Astrocyte (in vitro differentiated cells and primary cell): ENCODE measurements around the gene DCLK1. TPM values are rescaled to one million over a fixed set of nuclear protein-coding genes. Genes with fewer than 3 reads are reported as not detected.

Experiments used
- DNase-seq: peaks from one replicate; pipeline ENCODE4 v3.0.0-alpha.2; 2010; ENCODE audit warnings: low read depth
- FAIRE-seq: peaks from 2 replicates; lab custom pipeline; 2011; peaks lifted over from hg19 to GRCh38; lab: Jason Lieb, UNC
- H2AFZ ChIP-seq: 2 replicates; pipeline ENCODE4 v1.6.0; 2012; ENCODE audit warnings: low read depth, low read length, inconsistent platforms
- H3K27ac ChIP-seq: 2 replicates; pipeline ENCODE4 v1.5.1; 2011; ENCODE audit warnings: low read depth, low read length, inconsistent platforms
- H3K27me3 ChIP-seq: 2 replicates; pipeline ENCODE4 v1.6.0; 2011; ENCODE audit warnings: low read length, inconsistent platforms; ENCODE audit not compliant: insufficient read depth
- H3K36me3 ChIP-seq: 2 replicates; pipeline ENCODE4 v1.5.1; 2011; ENCODE audit warnings: low read length, inconsistent platforms; ENCODE audit not compliant: insufficient read depth
- H3K4me1 ChIP-seq: 2 replicates; pipeline ENCODE4 v1.5.1; 2011; ENCODE audit warnings: low read length, inconsistent platforms; ENCODE audit not compliant: insufficient read depth
- H3K4me2 ChIP-seq: 2 replicates; pipeline ENCODE4 v1.6.0; 2012; ENCODE audit warnings: low read length, inconsistent platforms
- H3K4me3 ChIP-seq: 2 replicates; pipeline ENCODE4 v1.5.1; 2011; ENCODE audit warnings: low read depth, mild to moderate bottlenecking, low read length, inconsistent platforms; ENCODE audit not compliant: insufficient read depth
- H3K79me2 ChIP-seq: 2 replicates; pipeline ENCODE4 v1.6.0; 2012; ENCODE audit warnings: mild to moderate bottlenecking, low read length, inconsistent platforms; ENCODE audit not compliant: insufficient read depth
- H3K9ac ChIP-seq: 2 replicates; pipeline ENCODE4 v1.6.0; 2012; ENCODE audit warnings: mild to moderate bottlenecking, low read length, inconsistent platforms
- H3K9me3 ChIP-seq: 2 replicates; pipeline ENCODE4 v1.5.1; 2012; ENCODE audit warnings: low read depth, mild to moderate bottlenecking, low read length, inconsistent platforms; ENCODE audit not compliant: insufficient read depth
- H4K20me1 ChIP-seq: 2 replicates; pipeline ENCODE4 v1.6.0; 2012; ENCODE audit warnings: low read length, inconsistent platforms; ENCODE audit not compliant: insufficient read depth
- H3K27ac Mint-ChIP-seq: one replicate; pipeline ENCODE4 v1.8.0; 2021; ENCODE audit warnings: mild to moderate bottlenecking, mixed read lengths; ENCODE audit not compliant: unreplicated experiment
- H3K27me3 Mint-ChIP-seq: one replicate; pipeline ENCODE4 v1.8.0; 2021; ENCODE audit warnings: low read depth, mixed read lengths; ENCODE audit not compliant: unreplicated experiment
- H3K36me3 Mint-ChIP-seq: one replicate; pipeline ENCODE4 v1.8.0; 2021; ENCODE audit warnings: low read depth, mixed read lengths; ENCODE audit not compliant: unreplicated experiment
- H3K4me1 Mint-ChIP-seq: one replicate; pipeline ENCODE4 v1.8.0; 2021; ENCODE audit warnings: low read depth, mixed read lengths; ENCODE audit not compliant: unreplicated experiment
- H3K4me3 Mint-ChIP-seq: one replicate; pipeline ENCODE4 v1.8.0; 2021; ENCODE audit warnings: mild to moderate bottlenecking, moderate library complexity, mixed read lengths; ENCODE audit not compliant: unreplicated experiment
- H3K9me3 Mint-ChIP-seq: one replicate; pipeline ENCODE4 v1.8.0; 2021; ENCODE audit warnings: mild to moderate bottlenecking, mixed read lengths; ENCODE audit not compliant: unreplicated experiment
- CTCF ChIP-seq: IDR thresholded peaks from 2 replicates; pipeline ENCODE4 v1.5.1; 2011; ENCODE audit warnings: low read depth, mild to moderate bottlenecking, inconsistent platforms, low read length, moderate library complexity; ENCODE audit not compliant: insufficient read depth
- EZH2 ChIP-seq: IDR thresholded peaks from 2 replicates; pipeline ENCODE4 v1.6.1; 2012; ENCODE audit warnings: mild to moderate bottlenecking, low read length, inconsistent platforms; ENCODE audit not compliant: insufficient read depth
- total RNA-seq: library from RNA; stranded (reverse); gene quantifications from 2 replicates; pipeline ENCODE4 v1.2.1, GENCODE V29; 2021

DCLK1 gene
- total RNA-seq, 1 donor from 2014 or later = 4.9 TPM

- H3K27ac ChIP-seq = peak overlapping the region; percentile 38
Observed at GRCh38 chr13:35961002-35961401, 170.2 kb downstream of the DCLK1 start.

GRCh38 chr13:35957996-35958395 is 173.2 kb downstream of the DCLK1 start:
- DNase-seq (no peak), FAIRE-seq (peak; percentile 100)
- H3K4me1 Mint-ChIP-seq = peaks cover 23% of the 10 kb centered on the region
- H3K36me3 Mint-ChIP-seq = no peaks in the 10 kb centered on the region
- no peak overlapping the region for H3K4me3 Mint-ChIP-seq
- Histone ChIP-seq H3K27me3 (no peaks in the 10 kb centered on the region), H3K79me2 (peaks cover 6% of the 10 kb centered on the region), H4K20me1 (peaks cover 6% of the 10 kb centered on the region), H3K9me3 (no peaks in the 10 kb centered on the region), H3K4me1 (peaks cover 11% of the 10 kb centered on the region), H3K9ac (no peak overlapping the region), H3K4me2 (no peak overlapping the region), H2AFZ (no peak overlapping the region), H3K4me3 (no peak overlapping the region), H3K27ac (no peak overlapping the region), H3K36me3 (no peaks in the 10 kb centered on the region)
- no peaks in the 10 kb centered on the region for H3K9me3 Mint-ChIP-seq
- no peaks in the 10 kb centered on the region for H3K27me3 Mint-ChIP-seq
- TF ChIP-seq CTCF = no peak
- TF ChIP-seq EZH2 = no peak
- no peak overlapping the region for H3K27ac Mint-ChIP-seq

More at GRCh38 chr13:35961002-35961401, 170.2 kb downstream of the DCLK1 start:
- Histone ChIP-seq H3K9me3 (no peaks in the 10 kb centered on the region), H3K4me2 (peak overlapping the region; percentile 40), H3K79me2 (peaks cover 6% of the 10 kb centered on the region), H2AFZ (no peak overlapping the region), H3K9ac (peak overlapping the region; percentile 6), H3K36me3 (no peaks in the 10 kb centered on the region), H3K4me3 (no peak overlapping the region), H3K4me1 (peaks cover 8% of the 10 kb centered on the region), H3K27me3 (no peaks in the 10 kb centered on the region), H4K20me1 (peaks cover 6% of the 10 kb centered on the region)
- TF ChIP-seq EZH2 (no peak), CTCF (no peak)
- Mint-ChIP-seq H3K4me1 (peaks cover 23% of the 10 kb centered on the region), H3K27me3 (no peaks in the 10 kb centered on the region), H3K4me3 (no peak overlapping the region), H3K27ac (peak overlapping the region; percentile 75), H3K36me3 (no peaks in the 10 kb centered on the region), H3K9me3 (no peaks in the 10 kb centered on the region)
- FAIRE-seq = no peak
- peak; percentile 14 for DNase-seq

GRCh38 chr13:35957241-35957731 is 173.9 kb downstream of the DCLK1 start:
- no peak for FAIRE-seq
- TF ChIP-seq CTCF = no peak
- TF ChIP-seq EZH2 = no peak

More at GRCh38 chr13:35957241-35957731, 173.9 kb downstream of the DCLK1 start:
- no peak overlapping the region for H3K9ac ChIP-seq
- peaks cover 23% of the 10 kb centered on the region for H3K4me1 Mint-ChIP-seq
- peaks cover 11% of the 10 kb centered on the region for H3K4me1 ChIP-seq
- no peak overlapping the region for H3K4me3 Mint-ChIP-seq
- H3K27ac ChIP-seq = no peak overlapping the region
- no peak overlapping the region for H2AFZ ChIP-seq
- H3K36me3 Mint-ChIP-seq = no peaks in the 10 kb centered on the region
- DNase-seq = no peak
- no peak overlapping the region for H3K27ac Mint-ChIP-seq
- no peaks in the 10 kb centered on the region for H3K27me3 Mint-ChIP-seq
- H3K36me3 ChIP-seq = no peaks in the 10 kb centered on the region
- no peaks in the 10 kb centered on the region for H3K9me3 ChIP-seq
- H3K79me2 ChIP-seq = peaks cover 6% of the 10 kb centered on the region
- H3K27me3 ChIP-seq = no peaks in the 10 kb centered on the region
- no peak overlapping the region for H3K4me3 ChIP-seq
- no peaks in the 10 kb centered on the region for H3K9me3 Mint-ChIP-seq
- H4K20me1 ChIP-seq = peaks cover 6% of the 10 kb centered on the region
- H3K4me2 ChIP-seq = no peak overlapping the region
